CD4-positive, alpha-beta T cell (primary cell): Measurements from ENCODE around the gene RAD17. TPM values are rescaled to one million over a fixed set of nuclear protein-coding genes. Genes with fewer than 3 reads are reported as not detected.
"Not testable (repeated sequence)": the region's sequence is repeated elsewhere in the genome, so short reads cannot be mapped to it uniquely, and the experiment has no call there.

Source experiments
- ATAC-seq: fragments of 200-7000 bp; cut with Tn5 transposase; one replicate; pipeline ENCODE4 v1.10.0; 2022; ENCODE audit warnings: mild to moderate bottlenecking; ENCODE audit not compliant: poor library complexity
- CTCF ChIA-PET: fragments of 350-600 bp; sonication (Branson Sonifier 250); formaldehyde crosslinking; loops from one replicate; lab custom pipeline; 2021; ENCODE audit warnings: antibody characterized with exemption, inconsistent platforms; lab: Charles Lee
- POLR2A ChIA-PET: fragments of 350-600 bp; sonication (Branson Sonifier 250); formaldehyde crosslinking; loops from one replicate; lab custom pipeline; 2021; ENCODE audit warnings: antibody characterized with exemption, inconsistent platforms; lab: Charles Lee
- DNase-seq, 14 experiments: peaks; one replicate each; pipeline ENCODE4 v3.0.0-alpha.2; 2013 to 2020; ENCODE audit warnings: mixed read lengths in 2 of 14
- H3K27ac ChIP-seq, 2 donors: one replicate each; pipeline versions ENCODE4 v1.5.1 to v1.7.0; 2013; ENCODE audit warnings: low read length in 2 of 2, low read depth in 1 of 2, mild to moderate bottlenecking in 1 of 2
- H3K27me3 ChIP-seq, 2 experiments: 1 replicate in 1 of 2; 2 replicates in 1 of 2; pipeline versions ENCODE4 v1.6.1 to v1.7.0; 2013; ENCODE audit warnings: low read length in 2 of 2, control low read depth in 1 of 2, mild to moderate bottlenecking in 1 of 2, moderate library complexity in 1 of 2; ENCODE audit not compliant: insufficient read depth in 2 of 2, control insufficient read depth in 1 of 2
- H3K36me3 ChIP-seq: one replicate; pipeline ENCODE4 v1.6.1; 2013; ENCODE audit warnings: low read length, control low read depth; ENCODE audit not compliant: insufficient read depth
- H3K4me1 ChIP-seq: one replicate; pipeline ENCODE4 v1.6.1; 2013; ENCODE audit warnings: low read length, control low read depth; ENCODE audit not compliant: insufficient read depth
- H3K4me3 ChIP-seq: one replicate; pipeline ENCODE4 v1.5.1; 2013; ENCODE audit warnings: mild to moderate bottlenecking, low read length, moderate library complexity
- H3K9me3 ChIP-seq, 2 experiments: 1 replicate in 1 of 2; 2 replicates in 1 of 2; pipeline versions ENCODE4 v1.6.1 to v1.7.0; 2013; ENCODE audit warnings: low read length in 2 of 2, mild to moderate bottlenecking in 2 of 2, control low read depth in 1 of 2, moderate library complexity in 1 of 2; ENCODE audit not compliant: control insufficient read depth in 1 of 2, insufficient read depth in 1 of 2
- H3K27ac Mint-ChIP-seq: one replicate; pipeline ENCODE4 v1.8.0; 2020; ENCODE audit warnings: mixed read lengths
- H3K27me3 Mint-ChIP-seq: one replicate; pipeline ENCODE4 v1.8.0; 2021; ENCODE audit warnings: mixed read lengths
- H3K36me3 Mint-ChIP-seq: one replicate; pipeline ENCODE4 v1.8.0; 2021; ENCODE audit warnings: low read depth, mixed read lengths
- H3K4me1 Mint-ChIP-seq: one replicate; pipeline ENCODE4 v1.8.0; 2021; ENCODE audit warnings: low read depth, mixed read lengths
- H3K4me3 Mint-ChIP-seq: one replicate; pipeline ENCODE4 v1.8.0; 2020; ENCODE audit warnings: mild to moderate bottlenecking, mixed read lengths
- H3K9me3 Mint-ChIP-seq: one replicate; pipeline ENCODE4 v1.8.0; 2020; ENCODE audit warnings: mixed read lengths
- CTCF ChIP-seq: fragments of 200-600 bp; IDR thresholded peaks from one replicate; pipeline ENCODE4 v1.8.0; 2022; ENCODE audit warnings: antibody characterized with exemption, mild to moderate bottlenecking
- intact Hi-C, 2 experiments: fragments of 100-400 bp; cut with DNase I in 1 of 2; cut with micrococcal nuclease in 1 of 2; formaldehyde crosslinking; loops; one replicate each; pipeline versions ENCODE4 v1.15.1 to v1.9.0; 2023 to 2025; cut with DNase I, micrococcal nuclease
- total RNA-seq, 174 experiments: library from RNA in 2 of 174; stranded (reverse) in 2 of 174; gene quantifications; one replicate each; pipeline ENCODE4 v1.2.3 and lab custom pipeline; 2021 to 2026

The RAD17 gene
- total RNA-seq, 2 experiments from 2014 or later = 15.7 to 19.1 TPM

DNA sequence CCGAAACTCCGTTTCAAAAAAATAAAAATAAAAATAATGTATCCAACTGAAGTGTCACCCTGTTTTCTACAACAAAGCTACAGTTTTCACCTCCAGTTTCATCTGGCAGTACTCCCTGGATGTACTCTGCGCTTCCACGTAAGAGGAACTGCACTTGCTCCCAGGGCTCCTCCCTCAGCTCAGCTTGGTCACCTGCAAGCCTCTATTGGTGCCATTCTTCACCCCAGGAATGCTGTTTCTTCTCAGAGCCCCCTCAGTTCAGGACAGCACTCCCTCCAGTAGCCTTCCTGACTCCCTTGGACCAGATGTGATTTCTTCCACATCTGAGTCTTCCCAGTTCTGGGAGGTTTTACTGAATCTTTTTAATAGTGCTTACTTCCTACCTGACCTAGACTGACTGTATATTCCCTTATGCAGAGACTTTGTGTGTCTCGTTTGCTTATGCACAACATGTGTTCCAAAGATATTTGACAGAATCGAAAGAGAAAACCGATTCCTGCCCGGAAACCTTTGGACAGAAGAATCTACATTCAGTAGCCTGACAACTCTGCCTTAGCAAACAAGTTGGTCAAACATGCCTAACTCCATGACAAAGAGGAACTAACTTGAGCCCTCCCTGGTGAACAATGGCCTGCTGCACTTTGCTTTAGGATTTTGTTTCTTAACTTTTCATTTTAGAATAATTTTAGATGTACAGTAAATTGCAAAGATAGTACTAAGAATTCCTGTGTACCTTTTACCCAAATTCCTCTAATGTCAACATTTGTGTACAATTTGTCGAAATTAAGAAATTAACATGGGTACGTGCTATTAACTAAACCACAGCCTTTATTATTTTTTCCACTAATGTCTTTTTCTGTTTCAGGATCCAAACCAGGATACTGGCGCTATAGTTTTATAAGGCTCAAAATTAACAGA, 37.8 kb upstream of the RAD17 start:
- no peak overlapping the region for H3K27ac ChIP-seq
- Mint-ChIP-seq H3K9me3 (no peaks in the 10 kb centered on the region), H3K4me3 (peak overlapping the region; percentile 93), H3K4me1 (peaks cover 26% of the 10 kb centered on the region), H3K36me3 (peaks cover 3% of the 10 kb centered on the region), H3K27me3 (no peaks in the 10 kb centered on the region), H3K27ac (peak overlapping the region; percentile 88)
- POLR2A ChIA-PET = interaction anchor here (0.5 to 2.7 kb wide), 8 partner anchors 12 to 238 kb away, joined by 3 to 20 read pairs (median 4); partner anchors contain the start of genes AK6, CDK7, CENPH and RAD17
- CTCF ChIA-PET = interaction anchor here (1.0 kb wide), 1 partner anchor 238 kb away, joined by 5 read pairs; the partner anchor contains the start of gene SLC30A5
- no peaks in the 10 kb centered on the region for H3K36me3 ChIP-seq
- ATAC-seq (no peak), DNase-seq (no peak)
- intact Hi-C loops = loop anchor here (1.0 to 10.0 kb wide), 9 partner anchors 37 to 291 kb away; partner anchors contain the start of genes AK6 (in 2 of the 2), RAD17 (in 2 of the 2), TAF9 (in 2 of the 2) and CCNB1 (in 1 of the 2)
- H3K27me3 ChIP-seq = no peaks in the 10 kb centered on the region
- TF ChIP-seq CTCF = no peak
- peaks cover 0 to 10% of the 10 kb centered on the region in 2 experiments for H3K9me3 ChIP-seq
- peak overlapping the region; percentile 70 for H3K4me3 ChIP-seq
- H3K4me1 ChIP-seq = peaks cover 26% of the 10 kb centered on the region

DNA sequence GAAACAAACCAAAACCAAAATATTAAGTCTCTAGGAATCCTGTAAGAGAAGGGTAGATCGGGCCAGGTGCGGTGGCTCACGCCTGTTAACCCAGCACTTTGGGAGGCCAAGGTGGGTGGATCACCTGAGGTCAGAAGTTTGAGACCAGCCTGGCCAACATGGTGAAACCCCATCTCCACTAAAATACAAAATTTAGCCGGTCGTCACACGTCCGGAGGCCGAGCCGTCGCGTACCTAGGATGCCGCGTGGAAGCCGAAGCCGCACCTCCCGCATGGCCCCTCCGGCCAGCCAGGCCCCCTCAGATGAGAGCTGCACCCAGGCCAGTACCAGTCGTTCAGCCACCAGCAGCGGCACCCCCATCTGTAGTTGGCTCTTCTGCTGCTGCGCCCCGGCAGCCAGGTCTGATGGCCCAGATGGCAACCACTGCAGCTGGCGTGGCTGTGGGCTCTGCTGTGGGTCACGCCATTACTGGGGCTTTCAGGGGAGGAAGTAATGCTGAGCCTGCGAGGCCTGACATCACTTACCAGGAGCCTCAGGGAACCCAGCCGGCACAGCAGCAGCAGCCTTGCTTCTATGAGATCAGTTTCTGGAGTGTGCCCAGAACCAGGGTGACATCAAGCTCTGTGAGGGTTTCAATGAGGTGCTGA, 35.8 kb upstream of the RAD17 start:
- Mint-ChIP-seq H3K27ac (peak overlapping the region; percentile 77), H3K4me1 (peaks cover 26% of the 10 kb centered on the region)
- not testable (repeated sequence) for H3K9me3 Mint-ChIP-seq, H3K27ac ChIP-seq, ATAC-seq, H3K27me3 ChIP-seq, H3K36me3 Mint-ChIP-seq, H3K27me3 Mint-ChIP-seq, H3K4me3 Mint-ChIP-seq, H3K9me3 ChIP-seq, H3K4me3 ChIP-seq, H3K36me3 ChIP-seq
- intact Hi-C loops = loop anchor here (1.0 to 10.0 kb wide), 9 partner anchors 35 to 291 kb away; partner anchors contain the start of genes AK6 (in 2 of the 2), RAD17 (in 2 of the 2), TAF9 (in 2 of the 2) and CCNB1 (in 1 of the 2)
- DNase-seq = peak in 1 of 14 experiments; percentile 18
- POLR2A ChIA-PET = interaction anchor here (1.8 to 2.7 kb wide), 2 partner anchors 36 to 240 kb away, joined by 9 to 17 read pairs; partner anchors contain the start of genes AK6, RAD17, SLC30A5 and TAF9
- CTCF ChIA-PET = interaction anchor here (1.0 to 1.8 kb wide), 5 partner anchors 36 to 309 kb away, joined by 3 to 19 read pairs (median 7); partner anchors contain the start of genes CDK7, CENPH and SLC30A5
- peaks cover 26% of the 10 kb centered on the region for H3K4me1 ChIP-seq

DNA sequence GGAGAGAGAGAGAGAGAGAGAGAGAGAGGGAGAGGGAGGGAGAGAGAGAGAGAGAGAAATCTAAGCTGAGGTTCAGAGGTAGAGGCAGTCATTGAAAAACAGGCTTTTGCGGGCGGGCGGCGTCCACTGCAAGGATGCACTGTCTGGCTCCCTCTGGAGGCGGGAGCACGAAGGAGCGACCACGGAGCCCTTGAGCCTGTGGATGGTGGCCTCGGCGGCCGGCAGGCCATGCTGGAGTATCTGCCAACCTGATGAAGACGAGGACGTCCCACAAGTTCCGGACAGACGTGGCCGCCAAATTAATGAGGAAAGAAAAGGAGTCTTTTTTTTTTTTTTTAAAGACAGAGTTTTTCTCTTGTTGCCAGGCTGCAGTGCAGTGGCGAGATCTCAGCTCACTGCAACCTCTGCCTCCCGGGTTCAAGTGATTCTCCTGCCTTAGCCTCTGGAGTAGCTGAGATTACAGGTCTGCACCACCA, 34.8 kb upstream of the RAD17 start:
- Mint-ChIP-seq H3K4me1 (peaks cover 25% of the 10 kb centered on the region), H3K27me3 (no peaks in the 10 kb centered on the region), H3K36me3 (peaks cover 3% of the 10 kb centered on the region), H3K9me3 (no peaks in the 10 kb centered on the region), H3K4me3 (peak overlapping the region; percentile 18), H3K27ac (peak overlapping the region; percentile 77)
- TF ChIP-seq CTCF = peak; percentile 61
- intact Hi-C loops = loop anchor here (1.0 to 10.0 kb wide), 8 partner anchors 50 to 292 kb away; partner anchors contain the start of genes CCNB1 (in 1 of the 2), CDK7 (in 1 of the 2) and CENPH (in 1 of the 2)
- ChIA-PET POLR2A (interaction anchor here (0.6 to 2.7 kb wide), 6 partner anchors 35 to 292 kb away, joined by 3 to 17 read pairs (median 4); partner anchors contain the start of genes AK6, CDK7, RAD17 and SLC30A5), CTCF (interaction anchor here (0.8 to 1.8 kb wide), 9 partner anchors 35 to 310 kb away, joined by 3 to 19 read pairs (median 3); partner anchors contain the start of genes CDK7, CENPH and SLC30A5)
- no peak overlapping the region for H3K27ac ChIP-seq
- peak; percentile 63 to 88 (median 71) for DNase-seq
- no peaks in the 10 kb centered on the region for H3K36me3 ChIP-seq
- H3K27me3 ChIP-seq = no peaks in the 10 kb centered on the region
- ATAC-seq = peak; percentile 73
- H3K4me1 ChIP-seq = peaks cover 26% of the 10 kb centered on the region
- no peak overlapping the region for H3K4me3 ChIP-seq
- peaks cover 0 to 7% of the 10 kb centered on the region in 2 experiments for H3K9me3 ChIP-seq
